NCI-H774 (cell line): ENCODE measurements around the gene ECM2.
"Not testable (repeated sequence)": the region's sequence is repeated elsewhere in the genome, so short reads cannot be mapped to it uniquely, and the experiment has no call there.

Experiments used
- DNase-seq: peaks from one replicate; lab custom pipeline; 2025; lab: John Stamatoyannopoulos, UW

The ECM2 gene

DNA sequence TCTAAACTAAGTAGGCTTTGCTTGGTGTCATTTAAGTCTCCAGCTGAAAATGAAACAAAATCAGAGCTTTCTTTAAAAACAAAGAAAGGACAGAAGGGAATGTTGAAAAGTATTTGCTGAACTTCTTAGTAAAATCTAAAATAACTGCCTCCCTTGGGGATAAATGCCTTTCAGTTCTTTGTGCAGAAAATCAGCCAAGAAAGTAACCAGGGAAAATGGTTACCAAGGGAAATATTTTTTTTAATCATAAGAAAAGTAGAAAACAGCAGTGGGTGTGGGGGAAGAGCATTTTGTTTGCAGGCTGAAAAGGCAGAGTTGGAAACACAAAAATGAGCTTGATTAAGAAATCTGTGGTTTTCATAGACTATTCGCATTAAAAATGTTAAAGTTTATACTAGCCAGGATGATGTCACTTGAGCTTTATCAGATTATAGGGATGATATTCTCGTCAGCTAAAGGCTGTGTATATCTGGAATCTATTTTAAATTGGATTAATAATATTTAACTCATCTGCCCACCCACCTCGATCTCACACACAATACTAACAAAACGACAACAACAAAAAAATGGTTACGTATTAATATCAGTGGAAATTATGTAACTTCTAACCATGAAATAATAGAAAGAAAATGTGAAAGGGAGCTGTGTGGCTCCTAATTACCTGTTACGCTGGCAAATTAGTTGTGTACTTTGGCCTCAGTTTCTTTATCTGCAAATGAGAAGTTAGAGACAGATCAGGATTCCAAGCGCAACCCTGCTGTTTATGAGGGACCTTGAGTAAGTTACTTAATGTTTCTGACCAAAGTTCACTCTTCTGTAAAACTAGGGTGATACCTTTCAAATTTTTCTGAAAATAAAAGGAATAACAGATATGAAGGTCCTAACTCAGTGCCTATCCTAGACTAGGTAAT is at the start of gene ECM2:
Gene ECM2, minus strand, starts transcription at position 51 of the 911 bp plus-strand sequence. CDS start 13,124 bp downstream, outside the sequence.
- no peak for DNase-seq

DNA sequence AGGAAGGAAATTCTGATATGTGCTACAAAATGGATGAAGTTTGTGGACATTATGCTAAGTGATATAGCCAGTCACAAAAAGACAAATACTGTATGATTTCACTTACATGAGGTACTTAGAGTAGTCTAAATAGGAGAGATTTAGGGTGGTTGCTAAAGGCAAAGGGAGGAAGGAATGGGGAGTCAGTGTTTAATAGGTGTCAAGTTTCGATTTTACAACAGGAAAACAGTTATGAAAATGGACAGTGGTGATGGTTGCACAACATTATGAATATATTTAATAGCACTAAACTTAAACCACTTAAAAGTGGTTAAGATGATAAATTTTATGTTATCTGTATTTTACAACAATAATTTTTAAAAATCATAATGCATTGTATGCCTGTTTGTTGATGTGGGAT is 40.4 kb upstream of the ECM2 start:
- DNase-seq = no peak

DNA sequence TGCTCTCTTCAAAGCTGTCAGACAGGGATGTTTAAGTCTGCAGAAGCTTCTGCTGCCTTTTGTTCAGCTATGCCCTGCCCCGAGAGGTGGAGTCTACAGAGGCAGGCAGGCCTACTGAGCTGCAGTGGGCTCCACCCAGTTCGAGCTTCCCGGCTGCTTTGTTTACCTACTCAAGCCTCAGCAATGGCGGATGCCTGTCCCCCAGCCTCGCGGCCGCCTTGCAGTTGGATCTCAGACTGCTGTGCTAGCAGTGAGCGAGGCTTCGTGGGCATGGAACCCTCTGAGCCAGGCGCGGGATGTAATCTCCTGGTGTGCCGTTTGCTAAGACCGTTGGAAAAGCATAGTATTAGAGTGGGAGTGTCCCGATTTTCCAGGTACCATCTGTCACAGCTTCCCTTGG is 37.8 kb upstream of the ECM2 start:
- DNase-seq = not testable (repeated sequence)

DNA sequence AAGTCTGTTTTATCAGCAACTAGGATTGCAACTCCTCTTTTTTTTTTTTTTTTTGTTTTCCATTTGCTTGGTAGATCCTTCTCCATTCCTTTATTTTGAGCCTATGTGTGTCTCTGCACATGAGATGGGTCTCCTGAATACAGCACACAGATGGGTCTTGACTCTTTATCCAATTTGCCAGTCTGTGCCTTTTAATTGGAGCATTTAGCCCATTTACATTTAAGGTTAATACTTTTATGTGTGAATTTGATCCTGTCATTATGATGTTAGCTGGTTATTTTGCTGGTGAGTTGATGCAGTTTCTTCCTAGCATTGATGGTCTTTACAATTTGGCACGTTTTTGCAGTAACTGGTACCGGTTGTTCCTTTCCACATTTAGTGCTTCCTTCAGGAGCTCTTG is 36.1 kb upstream of the ECM2 start:
- not testable (repeated sequence) for DNase-seq

DNA sequence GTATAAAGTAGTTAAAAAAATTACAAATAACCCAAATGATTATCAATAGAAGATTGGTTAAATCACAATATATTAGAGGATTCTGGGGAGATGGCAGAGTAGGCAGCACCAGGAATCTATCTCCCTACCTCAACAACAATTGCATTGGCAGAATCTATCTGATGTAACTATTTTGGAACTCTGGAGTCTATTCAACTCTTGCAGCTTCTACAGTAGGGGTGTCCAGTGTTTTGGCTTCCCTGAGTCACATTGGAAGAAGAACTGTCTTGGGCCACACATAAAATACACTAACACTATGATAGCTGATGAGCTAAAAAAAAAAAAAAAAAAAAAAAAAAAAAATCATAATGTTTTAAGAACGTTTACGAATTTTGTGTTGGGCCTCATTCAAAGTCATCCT is 29.2 kb upstream of the ECM2 start:
- DNase-seq = no peak

DNA sequence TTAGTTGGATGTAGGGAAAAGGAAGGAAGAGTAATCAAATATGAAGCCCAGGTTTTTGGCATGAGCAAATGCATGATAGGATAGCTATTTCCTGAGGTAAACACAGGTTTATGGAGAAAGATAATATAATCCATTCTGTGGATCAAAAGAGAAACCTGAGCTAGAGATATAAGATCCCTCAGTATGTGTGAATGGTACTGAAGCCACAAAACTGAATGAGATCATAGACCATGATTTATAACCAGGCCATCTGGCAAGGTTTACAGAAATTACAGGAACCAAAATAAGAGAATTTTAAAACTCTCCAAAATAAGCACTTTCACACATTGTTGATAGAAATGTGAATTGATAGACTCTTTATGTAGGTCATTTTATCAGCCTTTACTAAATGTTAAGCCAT is 28.7 kb upstream of the ECM2 start:
- DNase-seq = no peak

DNA sequence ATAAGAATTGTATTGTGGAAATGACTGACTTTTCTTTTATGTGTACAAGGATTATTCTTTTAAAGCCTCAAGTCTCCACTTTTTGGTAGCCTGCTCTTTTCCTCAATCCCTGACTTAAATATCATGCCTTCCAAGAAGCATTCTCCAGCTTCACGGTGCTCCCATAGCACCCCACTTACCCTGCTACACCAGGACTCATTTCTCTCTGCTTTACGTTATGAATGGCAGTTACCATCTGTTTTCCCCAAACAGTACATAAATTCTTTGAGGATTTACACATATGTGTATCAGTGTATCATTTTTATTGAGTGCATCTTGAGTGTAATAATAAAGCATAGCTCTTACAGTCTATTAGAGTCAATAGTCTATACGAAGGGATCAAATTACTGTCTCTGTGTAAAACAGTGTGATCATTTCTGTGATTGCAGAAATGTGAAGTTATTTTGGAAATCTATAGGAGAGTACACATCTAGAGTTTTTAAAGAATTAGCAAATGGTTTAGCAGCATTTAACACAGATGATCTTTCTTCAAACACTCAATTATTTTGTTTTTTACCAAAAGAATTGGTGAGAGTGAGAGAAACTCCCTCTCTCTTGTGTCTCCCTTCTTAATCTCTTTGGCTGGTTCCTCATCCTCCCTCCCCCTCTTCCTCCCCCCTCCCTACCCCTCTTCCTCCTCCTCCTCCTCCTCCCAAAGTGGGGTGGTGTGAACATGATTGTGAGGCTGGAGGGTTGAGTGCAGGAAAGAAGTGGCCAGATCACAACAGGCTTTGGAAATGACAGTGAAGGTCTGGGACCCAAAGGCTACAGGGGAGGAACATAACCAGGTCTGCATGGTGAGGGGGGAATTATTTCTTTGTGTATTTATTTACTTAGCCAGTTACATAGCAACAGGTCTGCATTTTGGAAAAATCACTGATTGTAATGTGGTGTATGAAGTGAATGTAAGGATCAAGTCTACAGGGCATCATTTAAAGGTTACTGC is 27.6 kb upstream of the ECM2 start:
- DNase-seq = no peak

DNA sequence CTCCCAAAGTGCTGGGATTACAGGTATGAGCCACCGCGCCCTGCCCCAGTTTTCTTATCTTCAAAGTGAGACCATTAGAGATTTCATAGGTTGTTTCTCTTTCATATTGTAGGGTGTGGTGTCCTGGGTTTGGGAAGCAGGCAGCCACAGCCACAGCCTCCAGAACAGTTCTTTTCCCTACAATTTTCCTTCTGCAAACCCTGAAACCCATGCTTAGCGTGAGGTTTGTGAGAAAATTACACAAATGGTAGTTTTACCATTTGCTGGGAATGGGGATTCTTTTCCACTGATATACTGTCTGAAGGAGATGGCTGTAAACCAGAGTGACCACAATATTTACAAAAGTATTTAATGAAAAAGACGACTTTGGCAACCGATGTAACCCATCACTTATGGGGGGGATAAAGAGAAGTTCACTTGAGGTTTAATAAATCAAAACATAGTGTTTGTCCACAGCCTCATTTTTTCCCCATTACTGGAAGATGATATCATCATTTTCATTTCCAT is 26.7 kb upstream of the ECM2 start:
- no peak for DNase-seq

DNA sequence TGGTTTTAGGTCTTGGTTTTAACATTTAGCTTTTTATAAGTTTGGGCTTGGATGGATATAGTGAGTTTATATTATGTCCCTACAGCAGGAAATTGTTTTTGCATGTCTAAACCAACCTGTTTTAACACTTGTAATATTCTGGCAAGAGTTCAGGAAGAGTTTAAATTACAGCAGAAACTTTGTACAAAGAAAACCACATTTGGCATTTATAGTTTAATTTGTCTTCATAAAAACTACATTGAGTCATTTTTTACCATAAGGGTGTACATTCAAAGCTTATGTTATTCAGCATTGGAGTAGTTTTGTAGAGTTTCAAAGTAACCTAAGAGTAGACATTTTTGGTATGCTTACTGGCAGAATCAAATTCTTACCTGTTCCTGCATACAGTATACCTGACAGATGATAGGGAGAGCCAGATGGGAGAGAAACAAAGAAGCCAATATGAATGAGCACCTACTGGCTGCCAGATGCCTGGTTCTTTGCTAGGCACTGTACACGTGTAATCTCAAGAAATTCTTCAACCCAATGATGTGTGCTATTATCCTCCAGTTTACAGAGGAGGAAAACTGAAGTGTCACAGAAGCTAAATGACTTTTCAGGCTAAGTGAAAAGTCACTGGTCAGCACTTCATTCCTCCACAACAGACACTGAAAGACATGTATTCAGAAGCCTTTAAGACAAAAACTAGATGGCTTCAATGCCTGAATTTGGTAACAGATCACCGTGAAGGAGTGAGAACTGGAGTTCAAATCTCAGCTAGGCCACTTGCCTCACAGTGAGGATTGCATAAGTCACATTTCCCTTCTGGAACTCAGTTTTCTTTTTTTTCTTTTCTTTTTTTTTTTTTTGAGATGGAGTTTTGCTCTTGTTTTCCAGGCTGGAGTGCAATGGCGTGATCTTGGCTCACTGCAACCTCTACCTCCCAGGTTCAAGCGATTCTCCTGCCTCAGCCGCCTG is 25.9 kb upstream of the ECM2 start:
- DNase-seq = no peak

DNA sequence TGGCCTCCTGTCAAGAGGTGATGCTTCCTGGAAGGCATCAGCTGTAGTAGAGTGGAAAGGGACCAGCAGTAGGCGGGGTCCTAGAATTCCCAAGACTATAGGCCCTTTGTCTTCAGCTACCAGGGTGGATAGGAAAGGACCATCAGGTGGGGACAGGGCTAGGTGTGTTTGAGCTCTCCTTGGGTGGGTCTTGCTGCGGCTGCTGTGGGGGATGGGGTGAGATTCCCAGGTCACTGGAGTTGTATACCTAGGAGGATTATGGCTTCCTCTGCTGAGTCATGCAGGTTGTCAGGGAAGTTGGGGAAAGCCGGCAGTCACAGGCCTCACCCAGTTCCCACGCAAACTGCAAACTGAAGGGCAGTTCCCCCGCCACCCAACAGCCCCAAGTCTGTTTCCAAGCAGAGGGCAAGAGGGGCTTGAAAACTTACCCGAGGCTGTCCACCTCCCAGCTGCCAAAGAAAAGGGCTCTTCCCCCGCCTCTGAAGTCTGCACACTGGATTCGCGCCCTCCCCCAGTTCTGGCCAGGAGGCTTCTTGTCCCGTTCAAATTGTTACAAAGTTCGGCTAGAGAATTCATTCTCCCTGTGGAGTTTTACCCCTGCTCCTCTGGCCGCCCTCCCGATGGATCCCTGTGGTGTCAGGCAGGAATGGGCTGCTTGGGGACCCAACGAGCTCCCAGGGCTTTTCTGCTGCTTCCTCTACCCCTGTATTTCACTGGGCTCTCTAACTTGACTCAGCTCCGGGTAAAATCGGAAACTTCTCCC is 23.0 kb upstream of the ECM2 start:
- no peak for DNase-seq

DNA sequence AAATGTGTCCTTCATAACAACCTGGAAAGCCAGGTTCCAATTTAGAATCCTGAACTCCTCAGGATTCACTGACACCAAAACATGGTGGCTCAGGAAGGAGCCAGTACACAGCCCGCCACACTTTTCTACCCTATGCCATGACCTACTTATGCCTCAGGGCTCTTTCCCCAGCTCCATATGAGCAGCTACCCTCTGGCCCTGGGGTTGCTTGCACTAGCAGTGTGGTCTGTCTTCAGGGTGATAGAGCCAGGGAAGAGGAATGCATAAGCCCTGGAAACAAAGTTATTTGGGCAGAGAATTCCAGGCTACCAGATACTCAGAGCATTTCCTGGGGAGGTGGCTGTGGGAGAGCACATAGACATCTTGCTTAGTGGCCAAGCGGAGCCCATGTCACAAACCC is 15.0 kb upstream of the ECM2 start:
- no peak for DNase-seq

DNA sequence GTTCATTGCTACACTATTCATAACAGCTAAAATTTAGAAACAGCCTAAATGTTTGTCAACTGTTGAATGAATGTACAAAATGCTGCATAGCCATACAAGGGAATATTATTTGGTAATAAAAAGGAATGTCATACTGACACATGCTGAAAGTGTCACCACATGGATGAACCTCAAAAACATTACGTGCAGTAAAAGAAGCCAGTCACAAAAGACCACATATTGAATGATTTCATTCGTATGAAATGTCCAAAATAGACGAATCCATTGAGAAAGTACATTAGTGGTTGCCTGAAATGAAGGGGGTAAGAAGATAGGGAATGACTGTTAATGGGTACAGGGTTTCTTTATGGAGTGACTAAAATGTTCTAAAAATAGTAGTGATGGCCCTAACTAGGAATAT is 11.6 kb upstream of the ECM2 start:
- no peak for DNase-seq

DNA sequence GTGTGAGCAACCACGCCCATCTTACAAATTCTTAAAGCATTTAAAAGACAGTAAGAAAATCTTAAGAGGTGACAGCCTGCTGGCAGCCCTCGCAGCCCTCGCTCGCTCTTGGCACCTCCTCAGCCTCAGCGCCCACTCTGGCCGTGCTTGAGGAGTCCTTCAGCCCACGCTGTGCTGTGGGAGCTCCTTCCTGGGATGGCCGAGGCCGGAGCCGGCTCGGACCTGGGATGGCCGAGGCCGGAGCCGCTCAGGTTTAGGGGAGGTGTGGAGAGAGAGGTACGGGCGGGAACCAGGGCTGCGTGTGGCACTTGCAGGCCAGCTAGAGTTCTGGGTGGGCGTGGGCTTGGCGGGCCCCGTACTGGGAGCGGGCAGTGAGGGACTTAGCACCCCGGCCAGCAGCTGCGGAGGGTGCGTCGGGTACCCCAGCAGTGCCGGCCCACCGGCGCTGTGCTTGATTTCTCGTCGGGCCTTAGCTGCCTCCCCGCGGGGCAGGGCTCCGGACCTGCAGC is 9.3 kb upstream of the ECM2 start:
- no peak for DNase-seq

DNA sequence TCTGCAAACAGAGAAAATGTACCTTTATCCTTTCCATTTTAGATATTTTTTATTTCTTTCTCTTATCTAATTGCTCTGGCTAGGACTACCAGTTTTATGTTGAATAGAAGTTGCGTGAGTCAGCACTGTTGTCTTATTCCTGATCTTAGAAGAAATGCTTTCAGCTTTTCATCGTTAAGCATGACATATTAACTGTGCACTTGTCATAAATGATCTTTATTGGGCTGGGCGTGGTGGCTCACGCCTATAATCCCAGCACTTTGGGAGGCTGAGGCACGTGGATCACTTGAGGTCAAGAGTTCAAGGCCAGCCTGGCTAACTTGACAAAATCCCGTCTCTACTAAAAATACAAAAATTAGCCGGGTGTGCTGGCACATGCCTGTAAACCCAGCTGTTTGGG is 8.2 kb upstream of the ECM2 start:
- no peak for DNase-seq

DNA sequence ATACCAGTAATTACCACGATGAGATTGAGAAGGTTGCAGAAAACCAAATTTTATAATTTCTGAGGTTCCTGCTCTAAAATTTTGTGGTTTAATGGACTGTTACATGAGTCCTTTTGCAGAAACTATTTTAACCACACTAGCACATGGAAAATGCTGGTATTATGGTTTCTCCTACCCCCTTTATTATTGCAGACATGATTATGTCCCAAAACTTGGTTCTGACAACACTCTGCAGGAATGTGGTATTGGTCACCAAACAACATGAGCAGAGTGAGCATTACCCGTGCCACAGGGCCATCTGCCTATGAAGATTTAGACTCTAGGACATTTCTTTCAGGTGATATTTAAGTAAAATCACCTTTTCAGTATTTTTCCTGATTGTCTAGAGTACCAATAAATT is 2.8 kb upstream of the ECM2 start:
- no peak for DNase-seq

DNA sequence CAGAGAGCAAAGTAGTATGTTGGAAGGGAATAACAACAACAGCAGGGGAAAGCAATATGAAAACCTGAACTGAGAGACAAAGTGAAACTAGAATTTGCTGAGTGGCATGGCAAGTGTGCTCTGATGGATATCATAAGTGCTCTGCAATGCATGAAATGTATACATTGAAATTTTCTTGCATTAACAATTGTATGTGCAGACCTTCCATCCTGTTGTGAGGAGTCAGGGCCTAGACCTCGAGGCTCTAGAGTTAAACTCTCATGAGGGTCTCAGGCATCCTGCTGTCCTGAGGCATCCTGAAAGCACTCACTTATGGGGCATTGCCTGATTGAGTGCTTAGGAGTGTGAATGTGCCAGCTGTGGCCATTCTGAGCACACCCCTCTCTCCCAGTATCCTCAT is 1.1 kb downstream of the ECM2 start:
- no peak for DNase-seq

DNA sequence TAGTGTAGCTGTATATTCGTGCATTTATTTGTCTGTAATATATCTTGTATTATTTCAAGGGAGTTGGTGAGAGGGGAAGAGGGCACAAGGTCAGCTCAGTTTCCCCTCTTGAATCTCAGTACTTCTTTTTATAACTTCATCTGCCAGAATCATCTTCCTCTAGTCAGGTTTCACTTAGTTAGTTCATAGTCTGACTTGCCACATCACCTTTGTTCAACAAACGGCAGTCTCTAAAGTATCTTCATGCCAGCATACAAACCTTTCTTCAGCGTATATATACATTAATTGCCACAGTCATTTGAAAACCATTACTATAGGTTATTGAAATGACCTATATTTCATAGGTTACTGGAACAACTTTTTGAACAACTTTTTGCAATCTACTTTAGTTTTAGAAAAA is 1.6 kb downstream of the ECM2 start:
- no peak for DNase-seq

DNA sequence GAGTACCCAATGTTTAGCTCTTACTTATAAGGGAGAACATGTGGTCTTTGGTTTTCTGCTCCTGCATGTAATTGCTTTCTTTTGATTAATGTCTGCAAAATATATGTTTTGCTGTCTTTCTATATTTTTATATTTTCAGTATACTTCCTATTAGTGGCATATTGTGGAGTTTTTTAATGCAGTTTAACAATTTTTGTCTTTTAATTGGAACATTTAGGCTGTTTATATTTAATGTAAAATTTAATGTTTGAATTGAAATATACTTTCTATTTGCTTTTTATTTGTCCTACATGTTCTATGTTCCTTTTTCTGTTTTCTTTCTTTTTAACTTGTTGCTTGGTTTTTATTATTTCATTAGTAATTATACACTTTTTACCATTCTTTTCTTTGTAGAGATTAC is 4.9 kb downstream of the ECM2 start:
- no peak for DNase-seq

DNA sequence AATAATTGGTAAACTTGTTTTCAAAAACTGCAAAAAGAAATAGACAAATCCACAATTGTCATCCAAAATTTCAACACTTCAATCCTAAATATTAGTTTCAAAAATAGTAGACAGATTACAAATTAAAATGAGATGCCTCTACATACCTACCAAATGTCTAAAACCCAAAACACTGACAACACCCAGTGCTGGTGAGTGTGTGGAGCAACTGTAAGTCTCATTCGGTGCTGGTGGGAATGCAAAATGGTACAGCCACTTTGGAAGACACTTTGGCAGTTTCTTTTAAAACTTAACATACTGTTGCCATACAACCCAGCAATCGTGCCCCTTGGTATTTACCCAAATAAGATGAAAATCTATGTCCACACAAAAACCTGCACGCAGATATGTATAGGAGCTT is 6.7 kb downstream of the ECM2 start:
- DNase-seq = no peak

DNA sequence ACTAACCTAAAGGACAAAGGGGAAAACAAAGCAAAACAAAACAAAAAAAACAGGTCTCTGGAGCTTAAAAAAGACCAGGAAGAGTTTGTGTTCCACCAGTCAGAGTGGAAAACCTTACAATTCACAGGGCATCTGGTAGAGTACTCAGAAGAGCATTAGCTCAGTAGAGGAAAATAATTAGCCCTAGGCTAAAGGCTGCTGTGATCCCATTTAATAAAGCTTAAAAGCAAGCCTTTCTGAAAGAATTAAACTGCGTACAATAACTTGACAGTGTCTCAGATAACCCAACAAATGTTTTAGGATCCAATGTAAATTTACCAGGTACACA is 7.3 kb downstream of the ECM2 start:
- DNase-seq = no peak
